GM23248 (cell line): ENCODE data around the gene SPTB. TPM values are rescaled to one million over a fixed set of nuclear protein-coding genes. Genes with fewer than 3 reads are reported as not detected.

Source experiments
- DNase-seq: peaks from one replicate; pipeline ENCODE4 v3.0.0-alpha.2; 2015
- H2AFZ ChIP-seq: fragments of 200-600 bp; sonication (generic); 2 replicates; pipeline ENCODE4 v1.6.1; 2016; ENCODE audit warnings: antibody characterized with exemption
- H3F3A ChIP-seq: fragments of 200-600 bp; sonication (generic); 2 replicates; pipeline ENCODE4 v1.6.1; 2016; ENCODE audit warnings: mild to moderate bottlenecking, antibody characterized with exemption, mixed run types; ENCODE audit not compliant: insufficient read depth
- H3K27ac ChIP-seq: fragments of 200-600 bp; sonication (generic); 2 replicates; pipeline ENCODE4 v1.5.1; 2016; ENCODE audit warnings: mild to moderate bottlenecking
- H3K27me3 ChIP-seq: fragments of 200-600 bp; sonication (generic); replicated peaks from 2 replicates; pipeline ENCODE4 v1.6.1; 2016; ENCODE audit warnings: mild to moderate bottlenecking; ENCODE audit not compliant: insufficient read depth
- H3K36me3 ChIP-seq: fragments of 200-600 bp; sonication (generic); 2 replicates; pipeline ENCODE4 v1.6.1; 2016; ENCODE audit warnings: low read depth, mild to moderate bottlenecking
- H3K4me1 ChIP-seq: fragments of 200-600 bp; sonication (generic); 2 replicates; pipeline ENCODE4 v1.6.1; 2016; ENCODE audit warnings: mild to moderate bottlenecking; ENCODE audit not compliant: insufficient read depth
- H3K4me2 ChIP-seq: fragments of 200-600 bp; sonication (generic); one replicate; pipeline ENCODE4 v1.6.1; 2016; ENCODE audit warnings: mild to moderate bottlenecking; ENCODE audit not compliant: unreplicated experiment
- H3K4me3 ChIP-seq: fragments of 200-600 bp; sonication (generic); 2 replicates; pipeline ENCODE4 v1.5.1; 2016; ENCODE audit warnings: mild to moderate bottlenecking
- H3K79me2 ChIP-seq: fragments of 200-600 bp; sonication (generic); 2 replicates; pipeline ENCODE4 v1.6.1; 2016; ENCODE audit warnings: mild to moderate bottlenecking; ENCODE audit not compliant: insufficient read depth
- H3K9ac ChIP-seq: fragments of 200-600 bp; sonication (generic); 2 replicates; pipeline ENCODE4 v1.6.1; 2016; ENCODE audit warnings: mild to moderate bottlenecking
- H3K9me2 ChIP-seq: fragments of 200-600 bp; sonication (generic); 2 replicates; pipeline ENCODE4 v1.6.1; 2016; ENCODE audit warnings: mixed run types, mild to moderate bottlenecking, moderate library complexity; ENCODE audit not compliant: insufficient read depth
- H3K9me3 ChIP-seq: fragments of 200-600 bp; sonication (generic); one replicate; pipeline ENCODE4 v1.6.1; 2017; ENCODE audit warnings: low read depth
- H4K20me1 ChIP-seq: fragments of 200-600 bp; sonication (generic); 2 replicates; pipeline ENCODE4 v1.6.0; 2016; ENCODE audit not compliant: insufficient read depth
- EZH2 ChIP-seq: fragments of 200-600 bp; sonication (generic); IDR thresholded peaks from 2 replicates; pipeline ENCODE4 v1.6.1; 2018; ENCODE audit warnings: antibody characterized with exemption, mild to moderate bottlenecking; ENCODE audit not compliant: insufficient read depth, poor library complexity, severe bottlenecking
- EZH2phosphoT487 ChIP-seq: fragments of 200-600 bp; sonication (generic); IDR thresholded peaks from 2 replicates; pipeline ENCODE4 v1.6.1; 2018; ENCODE audit warnings: antibody characterized with exemption, moderate library complexity, mild to moderate bottlenecking, low read depth; ENCODE audit not compliant: insufficient read depth
- WGBS, 2 experiments: methylation state at CpG; one replicate each; pipeline ENCODE4 v1.1.6; 2015 to 2017; ENCODE audit warnings: low lambda C conversion rate in 2 of 2, low coverage in 1 of 2; ENCODE audit errors: missing lambda C conversion rate in 2 of 2; 5-methylcytosine and 5-hydroxymethylcytosine counted together
- in situ Hi-C: fragments of 300-500 bp; cut with MboI; formaldehyde crosslinking; loops from 2 replicates; pipeline ENCODE4 v1.15.0; 2020
- polyA plus RNA-seq: library from polyadenylated mRNA; unstranded; fragments of >200 nt; fragmentation: Nextera tagmentation; extraction: Ambion mirVana; gene quantifications from 2 replicates; pipeline ENCODE4 v1.2.1, GENCODE V29; 2016
- total RNA-seq: library from RNA; depleted of rRNA; stranded (reverse); fragments of >200 nt; shearing (Covaris generic); gene quantifications from 2 replicates; pipeline ENCODE4 v1.2.3, GENCODE V29; 2014

The SPTB gene
- total and polyA plus RNA-seq, 2 experiments from 2014 or later, result 0.06 to 0.11 TPM

- Histone ChIP-seq H3K4me3 (no peak overlapping the region), H3K27me3 (no peaks in the 10 kb centered on the region), H3K27ac (no peak overlapping the region), H3K9me3 (no peaks in the 10 kb centered on the region), H3K36me3 (no peaks in the 10 kb centered on the region), H3K9ac (no peak overlapping the region), H4K20me1 (no peaks in the 10 kb centered on the region), H2AFZ (no peak overlapping the region), H3K79me2 (no peaks in the 10 kb centered on the region), H3K9me2 (no peaks in the 10 kb centered on the region), H3K4me1 (peaks cover 4% of the 10 kb centered on the region), H3K4me2 (no peak overlapping the region), H3F3A (no peaks in the 10 kb centered on the region)
- in situ Hi-C loops, result no loop called here
- 90 to 94% methylated on average over 10 to 15 of the region's 15 CpGs for WGBS, 2 experiments
- no peak for DNase-seq
- TF ChIP-seq EZH2phosphoT487 (no peak), EZH2 (no peak)
Measured at GRCh38 chr14:64731141-64731581, 148.5 kb downstream of the SPTB start.

- in situ Hi-C loops, result no loop called here
- H3F3A ChIP-seq, result no peaks in the 10 kb centered on the region
- H4K20me1 ChIP-seq, result no peaks in the 10 kb centered on the region
- no peaks in the 10 kb centered on the region for H3K27me3 ChIP-seq
- WGBS, 2 experiments, result 90 to 91% methylated on average over 12 of the region's 12 CpGs
- H3K9me2 ChIP-seq, result no peaks in the 10 kb centered on the region
- H3K79me2 ChIP-seq, result no peaks in the 10 kb centered on the region
- no peak overlapping the region for H2AFZ ChIP-seq
- no peak overlapping the region for H3K4me3 ChIP-seq
- H3K4me1 ChIP-seq, result peaks cover 4% of the 10 kb centered on the region
- no peak overlapping the region for H3K27ac ChIP-seq
- no peak overlapping the region for H3K9ac ChIP-seq
- DNase-seq, result no peak
- H3K9me3 ChIP-seq, result no peaks in the 10 kb centered on the region
- H3K36me3 ChIP-seq, result no peaks in the 10 kb centered on the region
- no peak overlapping the region for H3K4me2 ChIP-seq
- TF ChIP-seq EZH2, result no peak
- no peak for TF ChIP-seq EZH2phosphoT487
Measured at GRCh38 chr14:64730681-64731080, 149.0 kb downstream of the SPTB start.

- Histone ChIP-seq H3K4me2 (no peak overlapping the region), H3K9me3 (no peaks in the 10 kb centered on the region), H3K79me2 (no peaks in the 10 kb centered on the region), H2AFZ (no peak overlapping the region), H3F3A (no peaks in the 10 kb centered on the region), H3K27me3 (no peaks in the 10 kb centered on the region), H3K27ac (no peak overlapping the region), H3K9me2 (no peaks in the 10 kb centered on the region), H3K36me3 (no peaks in the 10 kb centered on the region), H3K4me3 (no peak overlapping the region), H3K9ac (no peak overlapping the region), H3K4me1 (peaks cover 4% of the 10 kb centered on the region), H4K20me1 (no peaks in the 10 kb centered on the region)
- 100% methylated on average over 1 of the region's 1 CpG; no CpG with 5 or more reads in 1 of the 2 experiments for WGBS, 2 experiments
- DNase-seq, result no peak
- TF ChIP-seq EZH2phosphoT487, result no peak
- TF ChIP-seq EZH2, result no peak
- in situ Hi-C loops, result no loop called here
Measured at GRCh38 chr14:64730061-64730440, 149.7 kb downstream of the SPTB start.

- H2AFZ ChIP-seq, result no peak overlapping the region
- no peaks in the 10 kb centered on the region for H3K27me3 ChIP-seq
- no peaks in the 10 kb centered on the region for H3K36me3 ChIP-seq
- H3K27ac ChIP-seq, result no peak overlapping the region
- H3K9me2 ChIP-seq, result no peaks in the 10 kb centered on the region
- in situ Hi-C loops, result no loop called here
- H3K4me2 ChIP-seq, result no peak overlapping the region
- H4K20me1 ChIP-seq, result no peaks in the 10 kb centered on the region
- no peaks in the 10 kb centered on the region for H3F3A ChIP-seq
- DNase-seq, result no peak
- peaks cover 4% of the 10 kb centered on the region for H3K4me1 ChIP-seq
- no peaks in the 10 kb centered on the region for H3K79me2 ChIP-seq
- H3K4me3 ChIP-seq, result no peak overlapping the region
- TF ChIP-seq EZH2 (no peak), EZH2phosphoT487 (no peak)
- no peak overlapping the region for H3K9ac ChIP-seq
- no peaks in the 10 kb centered on the region for H3K9me3 ChIP-seq
- WGBS, 2 experiments, result 69 to 74% methylated on average over 5 of the region's 5 CpGs
Measured at GRCh38 chr14:64729386-64730060, 150.2 kb downstream of the SPTB start.
